HG03457 (cell line): ENCODE results near the gene AFMID.
"Not testable (repeated sequence)": the region's sequence is repeated elsewhere in the genome, so short reads cannot be mapped to it uniquely, and the experiment has no call there.

Source experiments
- ATAC-seq: cut with Tn5 transposase; IDR thresholded peaks from one replicate; pipeline ENCODE4 v1.9.1; 2021; ENCODE audit warnings: moderate number of reproducible peaks; ENCODE audit not compliant: unreplicated experiment

Gene AFMID

GRCh38 chr17:78151514-78152008 lies 35.6 kb upstream of the AFMID start:
- ATAC-seq = no peak

GRCh38 chr17:78154903-78155811 lies 32.0 kb upstream of the AFMID start:
- ATAC-seq = peak; percentile 37

- no peak for ATAC-seq
Observed at GRCh38 chr17:78159575-78160158, 27.5 kb upstream of the AFMID start.

GRCh38 chr17:78163881-78164747 lies 23.0 kb upstream of the AFMID start:
- no peak for ATAC-seq

- no peak for ATAC-seq
Observed at GRCh38 chr17:78164748-78165607, 22.2 kb upstream of the AFMID start.

GRCh38 chr17:78166416-78166815 lies 20.7 kb upstream of the AFMID start:
- no peak for ATAC-seq

GRCh38 chr17:78168242-78168902 lies 18.8 kb upstream of the AFMID start, which contains the start of gene SYNGR2:
Gene SYNGR2, plus strand, starts transcription at chr17:78168581. Its CDS starts 36 bp downstream, at chr17:78168617.
- ATAC-seq = peak; percentile 47

GRCh38 chr17:78168903-78169793 lies 18.0 kb upstream of the AFMID start:
- ATAC-seq = peak; percentile 14

GRCh38 chr17:78170692-78171590 lies 16.2 kb upstream of the AFMID start:
- no peak for ATAC-seq

GRCh38 chr17:78171591-78172248 lies 15.4 kb upstream of the AFMID start:
- not testable (repeated sequence) for ATAC-seq

GRCh38 chr17:78172249-78173051 lies 14.7 kb upstream of the AFMID start:
- ATAC-seq = no peak

- ATAC-seq = no peak
Observed at GRCh38 chr17:78173097-78173715, 14.0 kb upstream of the AFMID start.

GRCh38 chr17:78174346-78174869 lies 12.8 kb upstream of the AFMID start:
- no peak for ATAC-seq

GRCh38 chr17:78174870-78175642 lies 12.1 kb upstream of the AFMID start:
- ATAC-seq = no peak

- ATAC-seq = no peak
Observed at GRCh38 chr17:78175643-78175981, 11.6 kb upstream of the AFMID start.
